Neural cell (in vitro differentiated cells): ENCODE results near the gene ZFP36L2. TPM values are rescaled to one million over a fixed set of nuclear protein-coding genes. Genes with fewer than 3 reads are reported as not detected.

Source experiments
- H2AFZ ChIP-seq: fragments of 200-600, 300-800 bp; sonication (generic), shearing (Covaris generic); 2 replicates; pipeline ENCODE4 v1.6.0; 2014; ENCODE audit warnings: low read depth, mild to moderate bottlenecking, antibody characterized with exemption, low read length, moderate library complexity
- H3F3A ChIP-seq: fragments of 200-600 bp; shearing (Covaris generic); 2 replicates; pipeline ENCODE4 v1.6.1; 2016; ENCODE audit warnings: mild to moderate bottlenecking, moderate library complexity, mixed read lengths, antibody characterized with exemption, low read length; ENCODE audit not compliant: insufficient read depth, poor library complexity, severe bottlenecking
- H3K27ac ChIP-seq: fragments of 200-600, 300-800 bp; sonication (generic), shearing (Covaris generic); 2 replicates; pipeline ENCODE4 v1.5.1; 2014; ENCODE audit warnings: mild to moderate bottlenecking, low read length, moderate library complexity
- H3K27me3 ChIP-seq: fragments of 300-800, 200-600 bp; sonication (generic), shearing (Covaris generic); 2 replicates; pipeline ENCODE4 v1.6.0; 2014; ENCODE audit warnings: mild to moderate bottlenecking, low read depth, low read length, moderate library complexity; ENCODE audit not compliant: insufficient read depth
- H3K36me3 ChIP-seq: fragments of 300-800, 200-600 bp; sonication (generic), shearing (Covaris generic); 2 replicates; pipeline ENCODE4 v1.5.1; 2014; ENCODE audit warnings: mild to moderate bottlenecking, antibody characterized with exemption, low read length, moderate library complexity; ENCODE audit not compliant: insufficient read depth
- H3K4me2 ChIP-seq: fragments of 300-800, 200-600 bp; sonication (generic), shearing (Covaris generic); 2 replicates; pipeline ENCODE4 v1.6.0; 2014; ENCODE audit warnings: mild to moderate bottlenecking, low read length
- H3K4me3 ChIP-seq: fragments of 300-800, 200-600 bp; sonication (generic), shearing (Covaris generic); 2 replicates; pipeline ENCODE4 v1.5.1; 2014; ENCODE audit warnings: mild to moderate bottlenecking, low read length, moderate library complexity
- H3K79me2 ChIP-seq: fragments of 200-600 bp; shearing (Covaris generic); replicated peaks from 2 replicates; pipeline ENCODE4 v1.6.0; 2014; ENCODE audit warnings: mild to moderate bottlenecking, low read length, moderate library complexity; ENCODE audit not compliant: insufficient read depth
- H3K9ac ChIP-seq: fragments of 300-800, 200-600 bp; sonication (generic), shearing (Covaris generic); 2 replicates; pipeline ENCODE4 v1.6.1; 2016; ENCODE audit warnings: mild to moderate bottlenecking, low read length, mixed read lengths
- H3K9me2 ChIP-seq: fragments of 200-600 bp; shearing (Covaris generic); 2 replicates; pipeline ENCODE4 v1.6.1; 2016; ENCODE audit warnings: mild to moderate bottlenecking, low read length, mixed read lengths; ENCODE audit not compliant: insufficient read depth
- H3K9me3 ChIP-seq: fragments of 200-600, 300-800 bp; sonication (generic), shearing (Covaris generic); 2 replicates; pipeline ENCODE4 v1.6.1; 2016; ENCODE audit warnings: mild to moderate bottlenecking, mixed run types, low read length, moderate library complexity, mixed read lengths
- H4K20me1 ChIP-seq: fragments of 200-600 bp; shearing (Covaris generic); 2 replicates; pipeline ENCODE4 v1.6.1; 2016; ENCODE audit warnings: mild to moderate bottlenecking, mixed run types; ENCODE audit not compliant: insufficient read depth
- EP300 ChIP-seq: fragments of 450-650 bp; conservative IDR thresholded peaks from 2 replicates; pipeline ENCODE4 v1.6.1; 2014; ENCODE audit warnings: antibody characterized with exemption, mild to moderate bottlenecking, moderate library complexity; ENCODE audit not compliant: poor library complexity, severe bottlenecking
- EZH2 ChIP-seq: fragments of 200-600, 300-800 bp; shearing (Covaris generic), sonication (generic); IDR thresholded peaks from 2 replicates; pipeline ENCODE4 v1.6.1; 2014; ENCODE audit warnings: antibody characterized with exemption, low read length, borderline replicate concordance, mild to moderate bottlenecking; ENCODE audit not compliant: insufficient read depth, poor library complexity, severe bottlenecking
- MXI1 ChIP-seq: fragments of 450-650 bp; conservative IDR thresholded peaks from 2 replicates; pipeline ENCODE4 v1.6.1; 2014; ENCODE audit warnings: antibody characterized with exemption, mild to moderate bottlenecking; ENCODE audit not compliant: poor library complexity, severe bottlenecking
- POLR2AphosphoS5 ChIP-seq: IDR thresholded peaks from 2 replicates; pipeline ENCODE4 v1.6.1; 2012
- RAD21 ChIP-seq: fragments of 450-650 bp; conservative IDR thresholded peaks from 2 replicates; pipeline ENCODE4 v1.6.1; 2014; ENCODE audit warnings: antibody characterized with exemption, mild to moderate bottlenecking, moderate library complexity
- SMC3 ChIP-seq: fragments of 450-650 bp; conservative IDR thresholded peaks from 2 replicates; pipeline ENCODE4 v1.6.1; 2014; ENCODE audit warnings: antibody characterized with exemption, mild to moderate bottlenecking, moderate library complexity; ENCODE audit not compliant: poor library complexity
- TAF1 ChIP-seq: IDR thresholded peaks from 2 replicates; pipeline ENCODE4 v1.6.1; 2012; ENCODE audit warnings: low read depth
- polyA plus RNA-seq: library from polyadenylated mRNA; depleted of rRNA; stranded (reverse); fragments of >200 nt; gene quantifications from 2 replicates; pipeline ENCODE4 v1.2.3, GENCODE V29; 2014
- TF ChIP-seq, protein P1 (sequence below): fragments of 450-650 bp; IDR thresholded peaks from 2 replicates; pipeline ENCODE4 v1.5.1; 2014; ENCODE audit warnings: antibody characterized with exemption, mild to moderate bottlenecking, moderate library complexity; ENCODE audit not compliant: poor library complexity, severe bottlenecking
- TF ChIP-seq, protein P2 (sequence below): IDR thresholded peaks from 2 replicates; pipeline ENCODE4 v1.6.1; 2012; ENCODE audit warnings: borderline replicate concordance

The ZFP36L2 gene
- polyA plus RNA-seq, 1 donor from 2014 or later = 0.33 TPM

DNA sequence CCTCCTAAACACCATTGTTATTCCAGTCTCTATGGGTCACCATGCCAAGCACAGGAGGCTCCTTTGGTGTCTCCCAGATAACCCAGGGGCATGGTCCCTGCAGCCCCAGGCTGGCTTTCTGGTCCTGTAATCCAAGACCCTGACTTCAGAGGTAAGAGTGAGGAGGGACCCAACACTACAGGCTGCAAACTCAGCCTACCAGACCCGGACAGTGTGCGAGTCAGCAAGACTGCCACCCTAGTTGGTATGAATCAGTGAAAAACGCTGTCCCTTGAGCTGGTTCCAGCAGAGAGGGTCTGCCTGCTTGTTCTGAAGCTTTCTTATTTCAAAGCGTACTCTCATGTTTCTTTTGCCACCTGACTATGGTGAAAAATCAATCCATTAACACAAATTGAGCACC lies 47.6 kb upstream of the ZFP36L2 start:
- H3K79me2 ChIP-seq = no peaks in the 10 kb centered on the region
- H3K9me3 ChIP-seq = no peaks in the 10 kb centered on the region
- TF ChIP-seq, protein P1, sequence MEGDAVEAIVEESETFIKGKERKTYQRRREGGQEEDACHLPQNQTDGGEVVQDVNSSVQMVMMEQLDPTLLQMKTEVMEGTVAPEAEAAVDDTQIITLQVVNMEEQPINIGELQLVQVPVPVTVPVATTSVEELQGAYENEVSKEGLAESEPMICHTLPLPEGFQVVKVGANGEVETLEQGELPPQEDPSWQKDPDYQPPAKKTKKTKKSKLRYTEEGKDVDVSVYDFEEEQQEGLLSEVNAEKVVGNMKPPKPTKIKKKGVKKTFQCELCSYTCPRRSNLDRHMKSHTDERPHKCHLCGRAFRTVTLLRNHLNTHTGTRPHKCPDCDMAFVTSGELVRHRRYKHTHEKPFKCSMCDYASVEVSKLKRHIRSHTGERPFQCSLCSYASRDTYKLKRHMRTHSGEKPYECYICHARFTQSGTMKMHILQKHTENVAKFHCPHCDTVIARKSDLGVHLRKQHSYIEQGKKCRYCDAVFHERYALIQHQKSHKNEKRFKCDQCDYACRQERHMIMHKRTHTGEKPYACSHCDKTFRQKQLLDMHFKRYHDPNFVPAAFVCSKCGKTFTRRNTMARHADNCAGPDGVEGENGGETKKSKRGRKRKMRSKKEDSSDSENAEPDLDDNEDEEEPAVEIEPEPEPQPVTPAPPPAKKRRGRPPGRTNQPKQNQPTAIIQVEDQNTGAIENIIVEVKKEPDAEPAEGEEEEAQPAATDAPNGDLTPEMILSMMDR = no peak
- TF ChIP-seq, protein P2, sequence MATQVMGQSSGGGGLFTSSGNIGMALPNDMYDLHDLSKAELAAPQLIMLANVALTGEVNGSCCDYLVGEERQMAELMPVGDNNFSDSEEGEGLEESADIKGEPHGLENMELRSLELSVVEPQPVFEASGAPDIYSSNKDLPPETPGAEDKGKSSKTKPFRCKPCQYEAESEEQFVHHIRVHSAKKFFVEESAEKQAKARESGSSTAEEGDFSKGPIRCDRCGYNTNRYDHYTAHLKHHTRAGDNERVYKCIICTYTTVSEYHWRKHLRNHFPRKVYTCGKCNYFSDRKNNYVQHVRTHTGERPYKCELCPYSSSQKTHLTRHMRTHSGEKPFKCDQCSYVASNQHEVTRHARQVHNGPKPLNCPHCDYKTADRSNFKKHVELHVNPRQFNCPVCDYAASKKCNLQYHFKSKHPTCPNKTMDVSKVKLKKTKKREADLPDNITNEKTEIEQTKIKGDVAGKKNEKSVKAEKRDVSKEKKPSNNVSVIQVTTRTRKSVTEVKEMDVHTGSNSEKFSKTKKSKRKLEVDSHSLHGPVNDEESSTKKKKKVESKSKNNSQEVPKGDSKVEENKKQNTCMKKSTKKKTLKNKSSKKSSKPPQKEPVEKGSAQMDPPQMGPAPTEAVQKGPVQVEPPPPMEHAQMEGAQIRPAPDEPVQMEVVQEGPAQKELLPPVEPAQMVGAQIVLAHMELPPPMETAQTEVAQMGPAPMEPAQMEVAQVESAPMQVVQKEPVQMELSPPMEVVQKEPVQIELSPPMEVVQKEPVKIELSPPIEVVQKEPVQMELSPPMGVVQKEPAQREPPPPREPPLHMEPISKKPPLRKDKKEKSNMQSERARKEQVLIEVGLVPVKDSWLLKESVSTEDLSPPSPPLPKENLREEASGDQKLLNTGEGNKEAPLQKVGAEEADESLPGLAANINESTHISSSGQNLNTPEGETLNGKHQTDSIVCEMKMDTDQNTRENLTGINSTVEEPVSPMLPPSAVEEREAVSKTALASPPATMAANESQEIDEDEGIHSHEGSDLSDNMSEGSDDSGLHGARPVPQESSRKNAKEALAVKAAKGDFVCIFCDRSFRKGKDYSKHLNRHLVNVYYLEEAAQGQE = no peak
- TF ChIP-seq TAF1 (no peak), SMC3 (no peak), EP300 (no peak), EZH2 (no peak), POLR2AphosphoS5 (no peak), RAD21 (no peak), MXI1 (no peak)
- H3K27me3 ChIP-seq = no peaks in the 10 kb centered on the region
- no peak overlapping the region for H3K9ac ChIP-seq
- H3F3A ChIP-seq = no peaks in the 10 kb centered on the region
- no peaks in the 10 kb centered on the region for H3K36me3 ChIP-seq
- no peak overlapping the region for H2AFZ ChIP-seq
- no peaks in the 10 kb centered on the region for H4K20me1 ChIP-seq
- H3K9me2 ChIP-seq = no peaks in the 10 kb centered on the region
- H3K4me2 ChIP-seq = no peak overlapping the region
- no peak overlapping the region for H3K4me3 ChIP-seq
- H3K27ac ChIP-seq = no peak overlapping the region

DNA sequence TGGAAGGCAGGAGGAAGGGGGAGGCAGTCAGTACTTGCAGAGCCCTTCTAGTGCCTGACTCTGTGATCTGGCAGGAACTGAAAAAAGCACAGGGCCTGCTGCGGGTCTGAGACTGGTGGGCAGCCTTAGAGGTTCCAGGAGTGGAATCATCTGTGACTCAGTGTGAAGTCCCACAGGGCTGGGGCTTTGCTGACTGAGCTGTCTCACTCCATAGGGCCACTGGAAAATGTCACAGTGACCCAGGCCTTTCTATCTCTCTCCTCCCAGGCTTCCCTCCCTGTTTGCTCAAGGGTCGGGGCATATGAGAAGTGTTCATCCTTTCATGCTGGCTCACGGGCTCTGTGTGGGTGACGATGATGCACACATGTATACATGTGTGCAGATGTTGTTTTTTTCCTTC lies 47.1 kb upstream of the ZFP36L2 start:
- Histone ChIP-seq H3K9ac (no peak overlapping the region), H3K27ac (no peak overlapping the region), H3K4me3 (no peak overlapping the region)

More for the DNA sequence above, 47.1 kb upstream of the ZFP36L2 start:
- no peaks in the 10 kb centered on the region for H3K79me2 ChIP-seq
- no peaks in the 10 kb centered on the region for H4K20me1 ChIP-seq
- no peak overlapping the region for H3K4me2 ChIP-seq
- H3K27me3 ChIP-seq = no peaks in the 10 kb centered on the region
- no peak overlapping the region for H2AFZ ChIP-seq
- no peaks in the 10 kb centered on the region for H3K9me2 ChIP-seq
- no peaks in the 10 kb centered on the region for H3K36me3 ChIP-seq
- H3F3A ChIP-seq = no peaks in the 10 kb centered on the region
- TF ChIP-seq, protein P2 = no peak
- no peak for TF ChIP-seq SMC3
- TF ChIP-seq MXI1 = no peak
- no peak for TF ChIP-seq TAF1
- TF ChIP-seq, protein P1 = no peak
- no peak for TF ChIP-seq EZH2
- no peak for TF ChIP-seq RAD21
- H3K9me3 ChIP-seq = no peaks in the 10 kb centered on the region
